ENCODE measurements around the gene PAN3. TPM values are rescaled to one million over a fixed set of nuclear protein-coding genes. Genes with fewer than 3 reads are reported as not detected.
A peak's percentile ranks its signal among the peaks of the same experiment; 100 is the strongest.

The PAN3 gene
- total RNA-seq, 2 experiments from 2014 or later: 56.9 to 59.5 TPM

DNA sequence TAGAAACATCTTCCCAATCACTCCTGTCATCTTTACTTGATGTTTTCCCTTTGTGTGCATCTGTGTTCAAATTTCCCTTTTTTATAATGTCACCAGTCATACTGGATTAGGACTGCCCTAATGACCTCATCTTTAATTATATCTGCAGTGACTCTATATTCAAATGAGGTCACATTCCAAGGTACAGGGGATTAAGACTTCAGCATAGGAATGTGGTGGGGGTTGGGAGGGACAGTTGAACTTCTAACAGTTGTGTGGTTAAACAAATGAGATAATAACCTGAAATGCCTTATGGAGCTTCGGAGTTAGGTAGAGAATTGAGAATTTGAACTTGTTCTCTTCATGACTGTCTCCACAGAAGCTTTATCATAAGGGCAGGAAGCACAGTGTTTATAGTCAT lies 23.0 kb downstream of the PAN3 start:
- peaks cover 3% of the 10 kb centered on the region for H3K9me3 Mint-ChIP-seq
- peaks cover 83% of the 10 kb centered on the region for H3K4me1 Mint-ChIP-seq (ENCODE audit: low read depth)
- Histone ChIP-seq H3K9me3 (ENCODE audit: control insufficient read depth in 1 of 2, insufficient read depth in 1 of 2, low read length in 2 of 2) (no peaks in the 10 kb centered on the region), H3K4me1 (ENCODE audit: insufficient read depth, low read length) (peaks cover 15% of the 10 kb centered on the region), H3K27ac (ENCODE audit: low read depth in 1 of 2, low read length in 2 of 2) (no peak overlapping the region), H3K36me3 (ENCODE audit: insufficient read depth, low read length) (peaks cover 6% of the 10 kb centered on the region), H3K4me3 (ENCODE audit: low read length) (no peak overlapping the region), H3K27me3 (ENCODE audit: control insufficient read depth in 1 of 2, insufficient read depth in 2 of 2, low read length in 2 of 2) (no peaks in the 10 kb centered on the region)
- CTCF ChIA-PET: no interaction called here
- no peak overlapping the region for H3K4me3 Mint-ChIP-seq
- intact Hi-C loops (cut with DNase I, micrococcal nuclease): no loop called here
- POLR2A ChIA-PET: no interaction called here
- DNase-seq (no peak), ATAC-seq (ENCODE audit: poor library complexity) (no peak)
- no peak for TF ChIP-seq CTCF (IDR thresholded peaks at IDR 0.05)
- no peaks in the 10 kb centered on the region for H3K27me3 Mint-ChIP-seq
- peak overlapping the region; percentile 9 for H3K27ac Mint-ChIP-seq
- H3K36me3 Mint-ChIP-seq (ENCODE audit: low read depth): peaks cover 54% of the 10 kb centered on the region

GRCh38 chr13:28163587-28163986 lies 25.2 kb downstream of the PAN3 start:
- Mint-ChIP-seq H3K4me3 (no peak overlapping the region), H3K27ac (peak overlapping the region; percentile 36)

DNA sequence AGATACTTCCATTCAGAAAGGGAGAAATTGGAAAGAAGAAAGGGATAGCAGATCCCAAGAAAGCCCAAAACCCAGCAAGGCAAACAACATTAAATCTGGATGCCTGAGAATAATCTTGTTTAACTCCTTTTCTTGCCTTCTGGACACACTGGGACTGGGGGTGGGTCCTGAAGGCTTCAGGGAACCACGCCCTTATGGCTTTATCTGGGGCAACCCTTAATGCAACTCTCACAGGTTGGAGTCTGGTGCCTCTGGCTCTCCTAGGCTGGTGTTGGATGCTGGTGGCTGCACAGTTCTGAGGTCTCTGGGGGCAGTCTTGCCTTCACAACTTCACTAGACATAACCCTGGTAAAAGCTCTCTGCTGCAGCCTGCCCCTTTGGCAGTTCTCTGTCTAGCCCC lies 27.9 kb downstream of the PAN3 start:
- TF ChIP-seq CTCF (IDR thresholded peaks at IDR 0.05): no peak
- H3K4me3 Mint-ChIP-seq: no peak overlapping the region
- CTCF ChIA-PET: no interaction called here
- POLR2A ChIA-PET: no interaction called here
- no peaks in the 10 kb centered on the region for H3K9me3 Mint-ChIP-seq
- H3K27ac Mint-ChIP-seq: no peak overlapping the region
- no peaks in the 10 kb centered on the region for H3K9me3 ChIP-seq (ENCODE audit: control insufficient read depth in 1 of 2, insufficient read depth in 1 of 2, low read length in 2 of 2)
- H3K4me3 ChIP-seq (ENCODE audit: low read length): no peak overlapping the region
- ATAC-seq (ENCODE audit: poor library complexity) (no peak), DNase-seq (no peak)
- no peaks in the 10 kb centered on the region for H3K27me3 ChIP-seq (ENCODE audit: control insufficient read depth in 1 of 2, insufficient read depth in 2 of 2, low read length in 2 of 2)
- H3K4me1 ChIP-seq (ENCODE audit: insufficient read depth, low read length): peaks cover 24% of the 10 kb centered on the region
- H3K4me1 Mint-ChIP-seq (ENCODE audit: low read depth): peaks cover 70% of the 10 kb centered on the region
- H3K27me3 Mint-ChIP-seq: no peaks in the 10 kb centered on the region
- intact Hi-C loops (cut with DNase I, micrococcal nuclease): no loop called here
- peaks cover 3% of the 10 kb centered on the region for H3K36me3 ChIP-seq (ENCODE audit: insufficient read depth, low read length)
- no peak overlapping the region for H3K27ac ChIP-seq (ENCODE audit: low read depth in 1 of 2, low read length in 2 of 2)
- H3K36me3 Mint-ChIP-seq (ENCODE audit: low read depth): peaks cover 35% of the 10 kb centered on the region

More at GRCh38 chr13:28163587-28163986, 25.2 kb downstream of the PAN3 start:
- no peak for TF ChIP-seq CTCF (IDR thresholded peaks at IDR 0.05)
- Histone ChIP-seq H3K4me1 (ENCODE audit: insufficient read depth, low read length) (peaks cover 23% of the 10 kb centered on the region), H3K27ac (ENCODE audit: low read depth in 1 of 2, low read length in 2 of 2) (no peak overlapping the region), H3K27me3 (ENCODE audit: control insufficient read depth in 1 of 2, insufficient read depth in 2 of 2, low read length in 2 of 2) (no peaks in the 10 kb centered on the region), H3K36me3 (ENCODE audit: insufficient read depth, low read length) (peaks cover 3% of the 10 kb centered on the region), H3K4me3 (ENCODE audit: low read length) (no peak overlapping the region), H3K9me3 (ENCODE audit: control insufficient read depth in 1 of 2, insufficient read depth in 1 of 2, low read length in 2 of 2) (no peaks in the 10 kb centered on the region)
- Mint-ChIP-seq H3K36me3 (ENCODE audit: low read depth) (peaks cover 39% of the 10 kb centered on the region), H3K9me3 (no peaks in the 10 kb centered on the region), H3K4me1 (ENCODE audit: low read depth) (peaks cover 84% of the 10 kb centered on the region), H3K27me3 (no peaks in the 10 kb centered on the region)
- POLR2A ChIA-PET: no interaction called here
- no peak for ATAC-seq (ENCODE audit: poor library complexity)
- DNase-seq: no peak
- CTCF ChIA-PET: no interaction called here
- intact Hi-C loops (cut with DNase I, micrococcal nuclease): no loop called here

Measured in CD4-positive, alpha-beta T cell (primary cell).